GM19099 (cell line): ENCODE data around the gene BRI3.

Experiments
- POLR2A ChIP-seq: IDR thresholded peaks from 3 replicates; pipeline ENCODE4 v1.6.1; 2011; ENCODE audit warnings: low read depth; ENCODE audit not compliant: insufficient read length; ENCODE audit errors: extremely low read depth

Gene BRI3, protein sequence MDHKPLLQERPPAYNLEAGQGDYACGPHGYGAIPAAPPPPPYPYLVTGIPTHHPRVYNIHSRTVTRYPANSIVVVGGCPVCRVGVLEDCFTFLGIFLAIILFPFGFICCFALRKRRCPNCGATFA

DNA sequence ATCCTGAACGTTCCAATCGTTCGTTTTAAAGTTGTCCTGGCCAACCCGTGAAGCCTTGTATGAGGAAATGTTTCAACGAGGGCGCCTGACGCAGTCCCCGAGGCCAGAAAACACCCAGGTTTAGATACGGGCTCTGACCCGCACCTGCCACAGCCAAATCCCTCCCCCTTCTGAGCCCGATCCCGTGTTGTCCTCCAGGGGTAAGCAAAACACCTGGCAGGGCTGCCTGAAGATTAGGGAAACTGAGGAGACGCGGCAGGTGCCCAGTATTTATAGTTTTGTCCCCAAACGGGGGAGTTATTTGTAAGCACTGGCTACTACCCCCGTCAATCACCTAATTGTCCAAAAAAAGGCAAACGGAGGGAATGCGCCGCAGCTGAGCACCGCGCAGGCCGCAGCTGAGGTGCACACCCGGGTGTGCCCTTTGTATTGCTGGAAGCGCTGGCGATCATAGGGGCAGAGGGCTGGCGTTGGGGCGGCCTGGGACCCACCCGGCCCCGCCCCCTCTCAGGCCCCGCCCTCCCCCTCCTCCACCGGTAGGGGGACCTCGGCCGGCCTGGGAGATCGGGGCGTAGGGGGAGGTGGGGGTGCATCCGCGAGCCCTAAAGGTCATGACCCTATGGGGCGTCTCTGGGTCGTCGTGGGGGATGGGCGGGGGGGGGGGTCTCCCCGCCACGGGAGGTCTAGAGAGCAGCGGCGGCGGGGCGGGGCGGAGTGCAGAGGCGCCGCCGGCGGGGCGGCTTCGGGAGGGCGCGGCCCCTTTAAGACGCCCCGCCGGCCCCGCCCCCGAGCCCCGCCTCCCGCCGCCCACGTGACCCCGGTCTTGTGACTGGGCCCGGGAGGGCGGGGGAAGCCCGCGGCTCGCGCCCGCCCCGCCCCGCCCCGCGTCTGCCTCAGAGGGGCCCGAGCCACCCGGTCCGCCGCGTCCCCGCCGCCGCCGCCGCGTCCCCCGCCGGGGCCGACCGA, at the start of gene BRI3:
BRI3 (plus strand) TSS at position 896 of the 966 bp plus-strand sequence. CDS start 110 bp downstream, outside the sequence.
- peak; percentile 53 for TF ChIP-seq POLR2A

DNA sequence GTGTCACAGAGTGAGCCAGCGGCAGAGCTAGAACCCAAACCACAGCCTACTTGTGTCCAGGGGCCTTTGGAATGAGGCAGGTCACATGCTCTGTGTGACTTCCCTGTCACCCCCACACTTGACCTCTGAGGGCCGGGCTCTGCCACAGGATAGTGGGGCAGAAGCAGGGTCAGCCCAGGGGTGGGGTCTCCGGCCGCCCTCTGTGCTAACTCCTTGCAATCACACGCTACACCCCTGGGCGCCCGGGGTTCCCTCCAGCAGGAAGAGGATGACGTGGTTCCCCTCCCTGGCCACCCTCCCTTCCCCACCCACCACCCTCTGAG, 49.3 kb upstream of the BRI3 start:
- no peak for TF ChIP-seq POLR2A

DNA sequence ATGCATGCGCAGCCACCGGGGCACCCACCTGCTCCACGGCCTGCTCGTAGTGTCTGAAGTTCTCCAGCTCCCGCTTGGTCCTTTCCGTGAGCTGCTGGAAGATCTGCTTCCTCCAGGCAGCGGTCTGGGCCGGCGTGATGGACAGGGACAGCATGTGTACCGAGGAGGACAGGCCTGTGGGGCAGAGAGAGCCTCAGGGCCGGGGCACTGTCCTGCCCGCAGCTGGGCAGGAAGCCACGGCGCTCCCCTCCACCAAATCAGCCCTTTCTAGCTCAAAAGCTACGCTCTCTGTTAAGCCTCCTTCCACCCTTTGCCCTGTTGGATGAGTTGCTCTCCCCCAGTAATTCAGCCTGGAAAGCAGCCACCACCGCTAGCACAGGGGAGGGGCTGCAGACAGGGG, 48.7 kb upstream of the BRI3 start:
- TF ChIP-seq POLR2A = no peak

DNA sequence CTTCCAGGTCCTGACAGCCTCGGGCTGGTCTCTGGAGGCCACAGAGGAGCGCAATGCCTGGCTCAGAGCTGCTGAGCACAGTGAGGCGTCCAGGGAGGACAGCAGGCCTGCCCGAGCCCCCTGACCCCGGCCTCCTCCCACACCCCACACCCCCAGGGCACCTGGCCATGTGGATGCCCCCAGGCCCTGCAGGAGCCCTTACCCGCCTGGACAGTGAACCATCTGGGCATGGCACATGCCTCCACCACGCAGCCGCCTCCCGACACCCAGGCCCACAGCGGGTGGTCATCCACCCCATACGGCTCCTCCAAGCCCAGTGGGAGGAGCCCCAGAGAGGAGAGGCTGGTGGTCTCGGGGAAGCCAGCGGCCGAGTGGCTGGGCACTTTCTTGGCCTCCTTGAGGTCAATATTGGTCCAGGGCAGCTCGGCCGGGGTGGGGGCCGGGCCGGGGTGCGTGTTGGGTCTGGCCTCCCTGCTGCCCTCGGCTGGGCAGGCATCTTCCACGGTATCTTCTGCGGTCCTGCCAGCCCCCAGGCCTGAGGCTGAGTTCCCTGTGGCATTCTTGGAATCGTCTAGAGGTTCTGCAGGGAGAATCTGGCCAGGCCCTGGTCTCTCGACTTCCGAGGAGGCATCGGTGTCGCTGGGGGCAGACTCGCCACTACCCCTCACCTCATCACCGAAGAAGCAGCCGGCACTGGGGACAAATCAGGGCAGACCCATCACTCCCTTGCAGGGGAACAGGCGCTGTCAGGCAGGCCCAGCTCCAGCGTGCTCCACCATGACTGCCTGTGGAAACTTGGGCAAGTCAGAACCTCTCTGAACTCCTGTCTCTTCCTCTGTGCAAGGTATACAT, 48.0 kb upstream of the BRI3 start:
- no peak for TF ChIP-seq POLR2A

DNA sequence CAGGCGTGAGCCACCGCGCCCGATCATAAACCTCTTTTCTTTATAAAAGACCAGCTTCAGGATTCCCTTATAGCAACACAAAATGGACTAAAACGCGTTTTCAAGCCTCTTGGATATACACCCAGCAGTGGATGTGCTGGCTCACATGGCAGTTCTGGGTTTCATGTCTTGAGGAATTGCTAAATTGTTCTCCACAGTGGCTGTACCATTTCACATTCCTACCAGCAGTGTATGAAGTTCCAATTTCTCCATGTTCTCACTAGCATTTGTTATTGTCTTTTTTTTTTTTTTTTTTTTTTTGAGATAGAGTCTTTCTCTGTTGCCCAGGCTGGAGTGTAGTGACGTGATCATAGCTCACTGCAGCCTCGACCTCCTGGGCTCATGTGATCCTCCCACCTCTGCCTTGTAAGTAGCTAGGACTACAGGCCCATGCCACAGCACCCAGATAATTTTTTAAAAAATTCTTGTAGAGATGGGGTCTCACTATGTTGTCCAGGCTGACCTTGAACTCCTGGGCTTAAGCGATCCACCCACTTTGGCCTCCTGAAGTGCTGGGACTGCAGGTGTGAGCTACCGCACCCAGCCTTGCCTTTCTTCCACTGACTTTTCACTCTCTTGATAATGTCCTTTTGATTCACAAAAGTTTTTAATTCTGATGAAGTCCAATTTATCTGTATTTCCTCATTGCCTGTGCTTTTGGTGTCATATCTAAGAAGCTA, 46.9 kb upstream of the BRI3 start:
- no peak for TF ChIP-seq POLR2A

DNA sequence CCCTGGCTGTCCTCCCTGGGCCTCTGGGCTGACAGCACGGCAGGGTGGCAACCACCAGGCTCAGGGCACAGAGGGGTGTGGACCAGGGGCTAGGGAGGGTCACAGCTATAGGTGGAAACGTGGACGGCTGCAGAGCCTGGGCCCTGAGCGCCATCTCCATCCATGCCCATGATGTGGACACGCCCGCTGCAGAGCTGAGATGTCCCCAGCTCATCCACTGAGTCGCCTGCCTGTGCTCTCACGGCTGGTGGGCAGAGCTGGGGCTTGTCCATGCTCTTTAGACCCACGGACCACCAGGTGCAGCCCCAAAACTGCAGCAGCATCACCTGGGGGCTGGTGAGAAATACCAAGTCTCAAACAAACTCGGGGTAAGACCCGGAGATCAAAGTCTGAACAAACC, 45.6 kb upstream of the BRI3 start:
- no peak for TF ChIP-seq POLR2A

DNA sequence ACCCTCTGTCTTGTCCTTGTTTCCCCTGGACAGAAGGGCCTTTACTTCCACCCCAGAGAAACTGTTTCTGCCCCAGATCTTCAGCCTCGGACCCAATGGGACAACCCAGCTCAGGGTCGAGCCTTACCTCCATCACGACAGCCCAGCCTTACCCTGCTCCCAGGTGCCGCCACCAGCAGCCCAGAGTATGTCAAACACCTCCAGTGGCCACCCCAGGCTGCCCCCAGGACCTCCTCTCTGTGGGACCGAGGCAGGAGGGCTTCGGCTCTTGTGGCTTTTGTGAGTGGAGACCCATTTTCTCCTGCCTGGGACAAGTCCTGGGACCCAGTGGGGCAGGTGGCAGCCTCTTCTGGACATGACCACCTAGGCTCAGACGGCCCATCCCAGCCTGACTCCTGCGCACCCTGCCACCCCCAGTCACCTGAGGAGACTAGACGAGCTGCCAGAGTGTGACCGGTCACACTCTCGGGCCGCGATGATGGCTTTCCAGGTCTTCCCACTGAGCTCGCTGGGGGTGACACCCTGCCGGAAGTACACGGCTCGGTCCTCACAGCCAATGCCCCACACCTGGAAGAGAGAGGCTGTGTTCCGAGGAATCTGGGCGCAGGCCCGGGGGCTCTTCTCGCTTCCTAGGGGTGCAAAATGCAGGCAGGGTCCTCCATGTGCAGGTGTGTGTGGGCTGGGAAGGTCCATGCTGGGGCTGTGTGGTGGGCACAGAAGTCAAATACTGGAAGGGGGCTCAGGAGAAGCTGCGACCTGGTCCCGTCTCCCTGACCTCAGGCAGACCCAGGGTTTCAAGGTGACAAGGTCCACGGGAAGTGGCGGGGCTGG, 44.9 kb upstream of the BRI3 start:
- no peak for TF ChIP-seq POLR2A

DNA sequence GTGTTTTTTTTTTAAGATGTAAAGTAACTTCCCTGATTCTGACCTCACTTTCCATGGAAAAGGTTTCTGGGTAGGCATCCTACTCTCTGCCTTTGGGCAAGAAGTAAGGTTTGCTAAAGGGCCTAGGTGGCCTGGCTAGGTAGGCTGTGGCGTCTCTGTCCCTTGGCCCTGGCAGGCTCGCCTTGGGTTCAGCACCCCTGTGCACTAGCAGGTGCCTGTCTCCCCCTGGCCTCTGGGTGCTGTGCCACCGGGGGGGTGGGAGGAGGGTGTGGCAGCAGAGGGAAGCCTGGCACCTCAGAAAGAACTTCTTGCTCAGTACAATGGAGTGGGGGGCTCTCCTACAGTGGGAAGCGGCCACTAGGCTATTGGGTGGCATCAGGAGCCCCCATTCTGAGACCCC, 43.4 kb upstream of the BRI3 start:
- TF ChIP-seq POLR2A = no peak

DNA sequence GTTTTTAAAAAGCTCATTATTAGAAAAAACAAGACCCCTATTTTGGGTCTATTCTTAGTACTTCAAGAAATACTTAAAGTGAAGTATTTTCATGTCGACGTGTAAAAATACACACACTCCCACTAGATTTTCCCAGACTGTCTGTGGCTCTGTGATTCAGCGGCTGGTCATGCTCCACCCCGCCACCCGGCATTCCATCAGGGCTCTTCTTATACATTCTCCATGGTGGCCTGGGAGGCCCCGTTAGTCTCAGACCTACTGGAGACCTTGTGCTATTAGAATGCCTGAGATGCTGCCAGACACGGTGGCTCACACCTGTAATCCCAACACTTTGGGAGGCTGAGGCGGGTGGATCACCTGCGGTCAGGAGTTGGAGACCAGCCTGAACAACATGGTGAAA, 42.5 kb upstream of the BRI3 start:
- TF ChIP-seq POLR2A = no peak

DNA sequence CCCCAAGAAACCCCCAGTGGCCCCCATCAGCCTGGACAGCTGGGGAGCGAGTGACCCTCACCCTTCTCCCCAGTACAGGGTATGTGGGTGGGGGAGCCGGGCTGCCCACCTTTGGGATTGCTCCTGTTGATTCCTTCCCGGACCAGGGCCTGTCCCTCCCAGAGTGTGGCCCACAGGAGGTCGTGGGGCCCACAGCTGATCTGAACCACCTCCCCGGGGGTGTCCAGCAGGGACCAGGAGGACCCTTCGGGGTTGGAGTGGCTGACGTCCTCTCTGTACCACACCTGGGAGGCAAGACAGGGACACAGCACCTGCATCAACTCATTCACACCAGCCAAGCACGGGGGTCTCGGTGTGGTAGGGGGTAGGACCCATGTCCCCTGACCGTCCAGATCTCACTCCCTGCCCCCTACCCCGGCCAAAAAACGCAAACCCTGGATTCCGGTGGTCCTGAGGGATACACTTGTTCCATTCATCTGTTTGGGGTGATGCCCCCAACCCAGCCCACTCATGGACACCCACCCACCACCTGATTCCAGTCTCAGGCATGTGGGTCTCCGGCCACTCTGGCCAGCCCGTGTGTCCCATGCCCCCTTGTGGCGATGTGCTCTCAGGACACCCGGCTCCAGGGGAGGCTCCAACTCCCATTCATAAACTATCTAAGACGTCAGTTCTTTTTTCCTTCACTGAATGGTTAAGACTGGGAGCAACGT, 40.4 kb upstream of the BRI3 start:
- no peak for TF ChIP-seq POLR2A

DNA sequence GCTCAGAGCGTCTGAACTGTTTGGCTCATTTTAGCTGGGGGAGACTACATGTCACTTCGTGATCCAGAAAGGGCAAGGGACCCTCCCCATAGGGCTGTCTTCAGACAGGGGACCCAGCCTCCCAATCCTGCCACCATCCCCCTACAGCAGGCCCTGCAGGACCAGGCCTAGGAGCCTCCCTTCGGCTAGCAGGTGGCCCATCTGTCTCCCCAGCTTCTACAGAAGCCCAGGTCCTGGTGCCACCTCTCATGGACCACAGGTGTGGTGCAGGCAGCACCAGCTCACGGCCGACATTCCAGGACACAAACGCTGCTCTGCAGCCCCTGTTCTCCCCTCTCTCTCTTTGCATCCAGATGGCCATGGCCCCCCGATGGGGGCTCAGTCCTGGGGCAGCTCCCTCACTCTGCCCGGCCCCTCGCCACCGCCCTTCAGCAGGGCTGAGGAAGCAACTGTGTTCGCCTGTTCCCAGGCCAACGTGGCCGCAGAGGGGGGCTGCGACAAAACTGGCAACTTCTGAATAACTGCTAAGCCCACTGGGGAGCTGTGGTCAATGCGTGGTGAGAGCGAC, 39.7 kb upstream of the BRI3 start:
- TF ChIP-seq POLR2A = no peak

DNA sequence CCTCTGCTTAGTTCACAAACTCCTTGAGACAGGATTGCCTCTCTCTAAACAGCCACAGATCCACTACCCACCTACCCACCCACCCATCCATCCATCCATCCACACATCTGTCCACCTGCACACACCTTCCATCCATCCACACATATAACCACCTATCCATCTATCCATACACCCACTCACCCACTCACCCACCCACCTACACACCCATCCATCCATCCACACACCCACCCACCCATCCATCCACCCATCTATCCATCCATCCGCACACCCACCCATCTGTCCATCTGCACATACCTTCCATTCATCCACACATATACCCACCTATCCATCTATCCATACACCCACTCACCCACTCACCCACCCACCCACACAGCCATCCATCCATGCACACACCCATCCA, 39.1 kb upstream of the BRI3 start:
- no peak for TF ChIP-seq POLR2A

DNA sequence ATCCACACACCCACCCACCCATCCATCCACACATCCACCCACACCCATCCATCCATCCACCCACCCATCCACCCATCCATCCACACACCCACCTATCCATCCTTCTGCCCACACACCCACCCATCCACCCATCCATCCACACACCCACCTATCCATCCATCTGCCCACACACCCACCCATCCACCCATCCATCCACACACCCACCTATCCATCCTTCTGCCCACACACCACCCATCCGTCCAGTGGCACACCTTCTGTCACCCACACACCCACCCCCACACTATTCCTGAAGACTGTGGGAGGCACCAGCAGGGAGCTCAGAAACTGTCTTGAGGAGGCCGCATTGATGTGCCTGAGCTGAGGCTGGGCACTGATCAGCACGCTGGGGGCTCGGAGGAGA, 38.6 kb upstream of the BRI3 start:
- TF ChIP-seq POLR2A = no peak
